ENCODE data around the gene KRT15.

GRCh38 chr17:41533613-41534012 lies 14.9 kb upstream of the KRT15 start:
- TF ChIP-seq, protein P1, sequence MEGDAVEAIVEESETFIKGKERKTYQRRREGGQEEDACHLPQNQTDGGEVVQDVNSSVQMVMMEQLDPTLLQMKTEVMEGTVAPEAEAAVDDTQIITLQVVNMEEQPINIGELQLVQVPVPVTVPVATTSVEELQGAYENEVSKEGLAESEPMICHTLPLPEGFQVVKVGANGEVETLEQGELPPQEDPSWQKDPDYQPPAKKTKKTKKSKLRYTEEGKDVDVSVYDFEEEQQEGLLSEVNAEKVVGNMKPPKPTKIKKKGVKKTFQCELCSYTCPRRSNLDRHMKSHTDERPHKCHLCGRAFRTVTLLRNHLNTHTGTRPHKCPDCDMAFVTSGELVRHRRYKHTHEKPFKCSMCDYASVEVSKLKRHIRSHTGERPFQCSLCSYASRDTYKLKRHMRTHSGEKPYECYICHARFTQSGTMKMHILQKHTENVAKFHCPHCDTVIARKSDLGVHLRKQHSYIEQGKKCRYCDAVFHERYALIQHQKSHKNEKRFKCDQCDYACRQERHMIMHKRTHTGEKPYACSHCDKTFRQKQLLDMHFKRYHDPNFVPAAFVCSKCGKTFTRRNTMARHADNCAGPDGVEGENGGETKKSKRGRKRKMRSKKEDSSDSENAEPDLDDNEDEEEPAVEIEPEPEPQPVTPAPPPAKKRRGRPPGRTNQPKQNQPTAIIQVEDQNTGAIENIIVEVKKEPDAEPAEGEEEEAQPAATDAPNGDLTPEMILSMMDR (IDR thresholded peaks at IDR 0.05; ENCODE audit: insufficient read depth, low read depth, low read length), result no peak
- no peak for TF ChIP-seq EZH2 (IDR thresholded peaks at IDR 0.05; ENCODE audit: insufficient read depth, low read length)

Measured in astrocyte (in vitro differentiated cells and primary cell).